ENCODE results near the gene PRKN. TPM values are rescaled to one million over a fixed set of nuclear protein-coding genes. Genes with fewer than 3 reads are reported as not detected.

Gene PRKN
- polyA plus RNA-seq, 1 experiment, result 0.71 TPM

DNA sequence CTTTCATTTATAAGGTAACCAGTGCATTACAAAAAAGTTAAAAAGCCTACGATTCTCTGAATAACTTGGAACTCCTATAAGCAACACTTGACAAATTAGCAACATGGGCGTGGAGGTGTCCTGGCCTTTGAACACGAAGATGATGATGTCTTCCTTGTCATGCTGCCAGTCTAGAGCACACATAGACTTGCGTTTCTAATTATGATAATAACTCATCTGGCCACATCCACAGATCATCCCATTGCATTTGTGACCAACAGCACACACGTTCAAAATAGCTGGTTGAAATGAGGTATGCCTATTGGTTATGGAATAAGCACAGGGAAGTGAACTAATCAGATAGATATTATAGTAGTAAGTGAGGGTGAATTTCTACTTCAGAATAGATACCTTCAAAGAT lies 608.9 kb downstream of the PRKN start:
- Histone ChIP-seq H3K4me3 (ENCODE audit: low read depth, low read length) (no peak overlapping the region), H3K27me3 (ENCODE audit: control insufficient read depth, insufficient read depth, low read length) (no peaks in the 10 kb centered on the region), H3K36me3 (ENCODE audit: control insufficient read depth, insufficient read depth, low read length) (no peaks in the 10 kb centered on the region)
- DNase-seq (ENCODE audit: low read depth), result no peak
- TF ChIP-seq, protein P1, sequence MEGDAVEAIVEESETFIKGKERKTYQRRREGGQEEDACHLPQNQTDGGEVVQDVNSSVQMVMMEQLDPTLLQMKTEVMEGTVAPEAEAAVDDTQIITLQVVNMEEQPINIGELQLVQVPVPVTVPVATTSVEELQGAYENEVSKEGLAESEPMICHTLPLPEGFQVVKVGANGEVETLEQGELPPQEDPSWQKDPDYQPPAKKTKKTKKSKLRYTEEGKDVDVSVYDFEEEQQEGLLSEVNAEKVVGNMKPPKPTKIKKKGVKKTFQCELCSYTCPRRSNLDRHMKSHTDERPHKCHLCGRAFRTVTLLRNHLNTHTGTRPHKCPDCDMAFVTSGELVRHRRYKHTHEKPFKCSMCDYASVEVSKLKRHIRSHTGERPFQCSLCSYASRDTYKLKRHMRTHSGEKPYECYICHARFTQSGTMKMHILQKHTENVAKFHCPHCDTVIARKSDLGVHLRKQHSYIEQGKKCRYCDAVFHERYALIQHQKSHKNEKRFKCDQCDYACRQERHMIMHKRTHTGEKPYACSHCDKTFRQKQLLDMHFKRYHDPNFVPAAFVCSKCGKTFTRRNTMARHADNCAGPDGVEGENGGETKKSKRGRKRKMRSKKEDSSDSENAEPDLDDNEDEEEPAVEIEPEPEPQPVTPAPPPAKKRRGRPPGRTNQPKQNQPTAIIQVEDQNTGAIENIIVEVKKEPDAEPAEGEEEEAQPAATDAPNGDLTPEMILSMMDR (IDR thresholded peaks at IDR 0.05; ENCODE audit: insufficient read depth, low read depth, low read length), result no peak
- ChIA-PET POLR2A (no interaction called here), CTCF (interaction anchor here (0.6 kb wide), 1 partner anchor 1709 kb away, joined by 3 read pairs; no protein-coding TSS in a partner anchor)

DNA sequence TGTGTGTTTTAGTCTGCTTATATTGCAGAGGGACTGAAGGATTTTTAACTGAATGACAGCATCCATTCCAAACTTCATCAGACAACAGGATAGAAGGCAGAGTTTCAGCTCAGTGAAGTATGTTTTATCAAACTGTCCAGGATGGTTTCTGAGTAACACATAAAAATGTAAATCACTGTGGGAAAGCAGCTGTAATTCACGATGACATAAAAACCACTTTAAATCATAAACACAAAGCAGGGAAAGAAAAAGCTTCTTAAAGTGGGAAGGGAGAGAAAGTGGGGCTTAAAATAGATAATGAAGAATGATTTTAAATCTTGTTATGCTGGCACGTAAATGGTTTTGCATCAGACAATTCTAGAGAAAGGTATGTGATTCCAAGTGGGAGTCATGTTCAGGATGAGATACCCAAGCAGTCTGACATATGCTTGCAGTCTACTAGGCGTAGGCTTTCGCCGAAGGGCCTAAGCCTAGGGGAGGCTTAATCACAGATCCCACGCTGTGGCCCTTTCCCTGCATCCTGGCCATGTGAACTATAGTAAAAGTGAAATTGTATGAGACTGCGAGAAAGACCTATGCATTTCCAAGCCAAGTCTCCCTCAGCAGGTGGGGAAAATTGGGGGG lies 610.6 kb downstream of the PRKN start:
- TF ChIP-seq, protein P1 (IDR thresholded peaks at IDR 0.05; ENCODE audit: insufficient read depth, low read depth, low read length), result no peak
- Histone ChIP-seq H3K36me3 (ENCODE audit: control insufficient read depth, insufficient read depth, low read length) (no peaks in the 10 kb centered on the region), H3K27me3 (ENCODE audit: control insufficient read depth, insufficient read depth, low read length) (no peaks in the 10 kb centered on the region), H3K4me3 (ENCODE audit: low read depth, low read length) (no peak overlapping the region)
- ChIA-PET CTCF (no interaction called here), POLR2A (no interaction called here)
- no peak for DNase-seq (ENCODE audit: low read depth)

DNA sequence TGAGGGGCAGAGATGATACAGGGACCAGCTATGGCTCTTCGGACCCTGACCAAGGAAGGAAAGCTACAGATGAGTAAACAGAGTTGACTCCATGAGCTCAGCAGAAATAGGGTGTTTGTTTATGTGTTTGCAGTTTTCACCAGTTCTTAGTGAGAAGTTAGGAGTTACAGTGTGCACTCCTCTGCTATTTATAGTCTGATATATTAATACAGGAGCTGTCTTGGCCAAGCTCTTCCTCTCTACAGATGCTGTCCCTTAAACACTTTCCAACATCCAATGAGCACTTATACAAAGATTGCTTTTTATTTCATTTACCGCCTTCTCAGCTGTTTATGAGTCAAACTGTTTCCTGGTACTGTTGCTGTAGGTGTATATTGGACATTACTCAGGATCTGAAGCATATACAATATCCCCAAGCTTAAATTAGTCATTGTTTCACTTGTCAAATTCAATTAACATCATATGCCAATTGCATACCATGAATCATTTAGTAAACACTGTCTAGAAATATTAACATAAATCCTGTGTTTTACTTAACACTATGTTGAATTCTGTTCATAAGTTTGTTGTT lies 618.0 kb downstream of the PRKN start:
- ChIA-PET POLR2A (no interaction called here), CTCF (no interaction called here)
- TF ChIP-seq, protein P1 (IDR thresholded peaks at IDR 0.05; ENCODE audit: insufficient read depth, low read depth, low read length), result no peak
- no peaks in the 10 kb centered on the region for H3K36me3 ChIP-seq (ENCODE audit: control insufficient read depth, insufficient read depth, low read length)
- H3K27me3 ChIP-seq (ENCODE audit: control insufficient read depth, insufficient read depth, low read length), result no peaks in the 10 kb centered on the region
- no peak for DNase-seq (ENCODE audit: low read depth)
- H3K4me3 ChIP-seq (ENCODE audit: low read depth, low read length), result no peak overlapping the region

DNA sequence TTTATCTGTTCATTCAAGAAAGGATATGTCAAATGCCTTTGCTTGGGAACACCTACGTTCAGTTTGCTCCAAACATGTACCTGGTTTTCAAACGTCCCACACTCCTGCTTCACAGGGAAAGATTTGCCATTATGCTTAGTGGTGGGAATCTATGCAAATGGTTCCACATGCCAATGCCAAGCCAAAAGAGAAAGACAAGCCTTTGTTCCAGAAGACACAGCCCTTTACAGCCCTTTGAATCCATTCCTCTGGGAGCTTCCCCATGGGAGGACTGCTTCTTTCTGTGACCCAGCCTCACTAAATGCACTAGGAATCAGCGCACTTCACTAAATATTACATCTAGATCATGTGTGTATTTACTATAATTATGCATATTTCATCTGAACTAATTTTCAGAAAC lies 619.5 kb downstream of the PRKN start:
- DNase-seq (ENCODE audit: low read depth), result no peak
- Histone ChIP-seq H3K36me3 (ENCODE audit: control insufficient read depth, insufficient read depth, low read length) (no peaks in the 10 kb centered on the region), H3K4me3 (ENCODE audit: low read depth, low read length) (no peak overlapping the region), H3K27me3 (ENCODE audit: control insufficient read depth, insufficient read depth, low read length) (no peaks in the 10 kb centered on the region)
- ChIA-PET POLR2A (no interaction called here), CTCF (no interaction called here)
- TF ChIP-seq, protein P1 (IDR thresholded peaks at IDR 0.05; ENCODE audit: insufficient read depth, low read depth, low read length), result no peak

DNA sequence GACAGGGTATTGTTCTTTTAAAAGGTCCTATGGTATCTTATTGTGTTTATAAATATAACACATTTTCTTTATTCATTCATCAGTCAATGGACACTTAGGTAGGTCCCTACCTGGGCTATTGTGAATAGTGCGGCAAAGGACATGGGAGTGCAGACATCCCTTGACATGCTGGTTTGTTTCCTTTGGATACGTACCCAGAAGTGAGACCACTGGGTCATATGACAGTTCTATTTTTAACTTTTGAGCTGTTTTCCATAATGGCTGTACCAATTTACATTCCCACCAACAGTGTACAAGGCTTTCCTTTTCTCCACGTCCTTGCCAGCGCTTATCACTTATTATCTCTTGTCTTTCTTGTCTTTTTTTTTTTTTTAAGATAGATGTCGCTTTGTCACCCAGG lies 627.5 kb downstream of the PRKN start:
- no peaks in the 10 kb centered on the region for H3K36me3 ChIP-seq (ENCODE audit: control insufficient read depth, insufficient read depth, low read length)
- H3K4me3 ChIP-seq (ENCODE audit: low read depth, low read length), result no peak overlapping the region
- POLR2A ChIA-PET, result no interaction called here
- no peak for DNase-seq (ENCODE audit: low read depth)
- TF ChIP-seq, protein P1 (IDR thresholded peaks at IDR 0.05; ENCODE audit: insufficient read depth, low read depth, low read length), result no peak
- H3K27me3 ChIP-seq (ENCODE audit: control insufficient read depth, insufficient read depth, low read length), result no peaks in the 10 kb centered on the region
- CTCF ChIA-PET, result no interaction called here
